ENCODE results near the gene SMAD3.

DNA sequence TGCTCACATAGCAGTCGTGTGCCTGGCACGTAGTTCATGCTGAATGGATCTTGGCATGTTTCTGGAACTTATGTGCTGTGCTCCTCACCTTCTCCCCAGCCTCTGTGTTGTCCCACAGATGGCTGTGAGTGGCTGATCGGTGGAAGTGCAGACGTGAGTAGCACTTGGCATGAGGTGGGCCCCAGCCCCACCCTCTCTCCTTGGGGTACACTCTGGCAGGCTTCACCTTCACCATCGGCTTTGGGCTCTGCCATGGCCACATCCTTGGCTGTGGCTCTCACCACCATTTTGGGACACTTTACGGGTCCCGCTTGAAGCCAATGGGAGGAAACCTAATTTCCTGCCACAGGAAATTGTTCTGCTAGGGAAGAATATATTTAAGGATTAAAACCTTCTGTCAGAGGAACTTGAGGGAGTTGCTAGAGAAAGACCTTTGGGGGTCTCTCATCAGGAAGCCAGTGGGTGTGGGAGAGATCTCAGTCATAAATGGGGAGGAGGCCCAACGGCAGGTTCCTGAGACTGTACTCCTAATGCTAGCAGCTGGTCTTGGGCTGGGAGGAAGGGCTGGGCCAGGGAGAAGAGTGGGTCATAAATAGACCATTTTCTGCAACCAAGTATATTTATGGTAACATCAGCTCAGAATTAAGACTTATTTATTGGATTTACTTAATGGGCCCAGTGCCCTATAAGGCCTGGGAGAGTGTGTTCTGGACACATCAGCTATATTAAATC, 92.3 kb downstream of the SMAD3 start:
- TF ChIP-seq, protein P1, sequence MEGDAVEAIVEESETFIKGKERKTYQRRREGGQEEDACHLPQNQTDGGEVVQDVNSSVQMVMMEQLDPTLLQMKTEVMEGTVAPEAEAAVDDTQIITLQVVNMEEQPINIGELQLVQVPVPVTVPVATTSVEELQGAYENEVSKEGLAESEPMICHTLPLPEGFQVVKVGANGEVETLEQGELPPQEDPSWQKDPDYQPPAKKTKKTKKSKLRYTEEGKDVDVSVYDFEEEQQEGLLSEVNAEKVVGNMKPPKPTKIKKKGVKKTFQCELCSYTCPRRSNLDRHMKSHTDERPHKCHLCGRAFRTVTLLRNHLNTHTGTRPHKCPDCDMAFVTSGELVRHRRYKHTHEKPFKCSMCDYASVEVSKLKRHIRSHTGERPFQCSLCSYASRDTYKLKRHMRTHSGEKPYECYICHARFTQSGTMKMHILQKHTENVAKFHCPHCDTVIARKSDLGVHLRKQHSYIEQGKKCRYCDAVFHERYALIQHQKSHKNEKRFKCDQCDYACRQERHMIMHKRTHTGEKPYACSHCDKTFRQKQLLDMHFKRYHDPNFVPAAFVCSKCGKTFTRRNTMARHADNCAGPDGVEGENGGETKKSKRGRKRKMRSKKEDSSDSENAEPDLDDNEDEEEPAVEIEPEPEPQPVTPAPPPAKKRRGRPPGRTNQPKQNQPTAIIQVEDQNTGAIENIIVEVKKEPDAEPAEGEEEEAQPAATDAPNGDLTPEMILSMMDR (conservative IDR thresholded peaks at IDR 0.05 in 1 of 2, IDR thresholded peaks at IDR 0.05 in 1 of 2; ENCODE audit: extremely low read depth in 1 of 2, insufficient read depth in 1 of 2, low read depth in 1 of 2, low read length in 2 of 2) = no peak
- TF ChIP-seq EZH2 (IDR thresholded peaks at IDR 0.05; ENCODE audit: borderline replicate concordance, low read length) = no peak
